Measurements from ENCODE around the gene ZNF519.

The ZNF519 gene

GRCh38 chr18:14086458-14087231 lies 45.6 kb downstream of the ZNF519 start:
- Histone ChIP-seq H3K4me1 (ENCODE audit: control insufficient read depth, insufficient read depth, low read length) (peaks cover 5% of the 10 kb centered on the region), H3K27me3 (replicated peaks; ENCODE audit: control insufficient read depth, insufficient read depth, low read length) (no peaks in the 10 kb centered on the region), H3K36me3 (ENCODE audit: control insufficient read depth, insufficient read depth, low read length, severe bottlenecking) (no peaks in the 10 kb centered on the region), H3K9ac (ENCODE audit: low read length) (peak overlapping the region; percentile 0), H3K4me3 (ENCODE audit: low read length) (no peak overlapping the region), H3K9me3 (ENCODE audit: control insufficient read depth, low read length) (no peaks in the 10 kb centered on the region)
- DNase-seq (ENCODE audit: low read depth), result peak; percentile 57

- H3K4me3 ChIP-seq (ENCODE audit: low read length), result no peak overlapping the region
- peaks cover 5% of the 10 kb centered on the region for H3K4me1 ChIP-seq (ENCODE audit: control insufficient read depth, insufficient read depth, low read length)
- no peak for DNase-seq (ENCODE audit: low read depth)
- no peaks in the 10 kb centered on the region for H3K9me3 ChIP-seq (ENCODE audit: control insufficient read depth, low read length)
- no peaks in the 10 kb centered on the region for H3K27me3 ChIP-seq (replicated peaks; ENCODE audit: control insufficient read depth, insufficient read depth, low read length)
- peak overlapping the region; percentile 0 for H3K9ac ChIP-seq (ENCODE audit: low read length)
- H3K36me3 ChIP-seq (ENCODE audit: control insufficient read depth, insufficient read depth, low read length, severe bottlenecking), result no peaks in the 10 kb centered on the region
Observed at GRCh38 chr18:14085770-14086457, 46.3 kb downstream of the ZNF519 start.

GRCh38 chr18:14075196-14075595 lies 57.0 kb downstream of the ZNF519 start:
- H3K4me1 ChIP-seq (ENCODE audit: control insufficient read depth, insufficient read depth, low read length), result peaks cover 2% of the 10 kb centered on the region
- no peak overlapping the region for H3K4me3 ChIP-seq (ENCODE audit: low read length)
- H3K9me3 ChIP-seq (ENCODE audit: control insufficient read depth, low read length), result no peaks in the 10 kb centered on the region
- DNase-seq (ENCODE audit: low read depth), result no peak
- H3K9ac ChIP-seq (ENCODE audit: low read length), result no peak overlapping the region
- H3K36me3 ChIP-seq (ENCODE audit: control insufficient read depth, insufficient read depth, low read length, severe bottlenecking), result no peaks in the 10 kb centered on the region
- no peaks in the 10 kb centered on the region for H3K27me3 ChIP-seq (replicated peaks; ENCODE audit: control insufficient read depth, insufficient read depth, low read length)

- Histone ChIP-seq H3K9ac (ENCODE audit: low read length) (no peak overlapping the region), H3K27me3 (replicated peaks; ENCODE audit: control insufficient read depth, insufficient read depth, low read length) (no peaks in the 10 kb centered on the region), H3K36me3 (ENCODE audit: control insufficient read depth, insufficient read depth, low read length, severe bottlenecking) (no peaks in the 10 kb centered on the region), H3K4me1 (ENCODE audit: control insufficient read depth, insufficient read depth, low read length) (peaks cover 2% of the 10 kb centered on the region), H3K9me3 (ENCODE audit: control insufficient read depth, low read length) (no peaks in the 10 kb centered on the region), H3K4me3 (ENCODE audit: low read length) (no peak overlapping the region)
- DNase-seq (ENCODE audit: low read depth), result no peak
Observed at GRCh38 chr18:14074187-14074586, 58.0 kb downstream of the ZNF519 start.

GRCh38 chr18:14053661-14054060 lies 78.6 kb downstream of the ZNF519 start:
- Histone ChIP-seq H3K4me1 (ENCODE audit: control insufficient read depth, insufficient read depth, low read length) (no peaks in the 10 kb centered on the region), H3K9ac (ENCODE audit: low read length) (no peak overlapping the region), H3K27me3 (replicated peaks; ENCODE audit: control insufficient read depth, insufficient read depth, low read length) (no peaks in the 10 kb centered on the region), H3K9me3 (ENCODE audit: control insufficient read depth, low read length) (peaks cover 1% of the 10 kb centered on the region), H3K36me3 (ENCODE audit: control insufficient read depth, insufficient read depth, low read length, severe bottlenecking) (no peaks in the 10 kb centered on the region), H3K4me3 (ENCODE audit: low read length) (no peak overlapping the region)
- DNase-seq (ENCODE audit: low read depth), result no peak

All from adipocyte (in vitro differentiated cells).